22Rv1 (cell line): ENCODE results near the gene LRBA.

Source experiments
- ZFX ChIP-seq: fragments of 450-650 bp; IDR thresholded peaks from 2 replicates; pipeline ENCODE4 v1.6.1; 2017; ENCODE audit warnings: antibody characterized with exemption, borderline replicate concordance
- TF ChIP-seq, protein P1 (sequence below): fragments of 450-650 bp; IDR thresholded peaks from 2 replicates; pipeline ENCODE4 v1.5.1; 2017; ENCODE audit warnings: mild to moderate bottlenecking

DNA sequence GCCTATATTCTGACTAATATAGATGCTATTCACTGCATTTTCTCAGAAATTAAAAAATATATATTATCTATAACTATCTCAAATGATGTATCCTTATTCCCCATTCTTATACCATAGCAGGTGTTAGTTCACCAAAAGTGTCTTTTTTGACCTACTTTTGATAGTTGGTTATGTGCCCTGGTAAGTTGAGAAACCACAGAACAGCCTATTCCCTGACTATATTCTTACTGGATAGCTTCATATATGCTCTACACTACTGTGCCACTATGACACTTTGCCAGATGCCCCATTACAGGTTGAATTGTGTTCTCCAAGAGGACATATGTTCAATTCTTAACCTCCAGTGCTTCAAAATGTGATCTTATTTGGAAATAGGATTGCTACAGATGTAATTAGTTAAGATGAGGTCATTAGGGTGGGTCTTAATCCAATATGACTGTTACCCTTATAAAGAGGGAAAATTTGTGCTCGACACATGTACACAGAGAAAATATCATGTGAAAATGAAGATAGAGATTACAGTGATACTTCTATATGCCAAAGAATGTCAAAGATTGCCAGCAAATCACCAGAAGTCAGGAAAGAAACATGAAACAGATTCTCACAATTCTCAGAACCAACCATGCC is 76.1 kb downstream of the LRBA start:
- TF ChIP-seq, protein P1, sequence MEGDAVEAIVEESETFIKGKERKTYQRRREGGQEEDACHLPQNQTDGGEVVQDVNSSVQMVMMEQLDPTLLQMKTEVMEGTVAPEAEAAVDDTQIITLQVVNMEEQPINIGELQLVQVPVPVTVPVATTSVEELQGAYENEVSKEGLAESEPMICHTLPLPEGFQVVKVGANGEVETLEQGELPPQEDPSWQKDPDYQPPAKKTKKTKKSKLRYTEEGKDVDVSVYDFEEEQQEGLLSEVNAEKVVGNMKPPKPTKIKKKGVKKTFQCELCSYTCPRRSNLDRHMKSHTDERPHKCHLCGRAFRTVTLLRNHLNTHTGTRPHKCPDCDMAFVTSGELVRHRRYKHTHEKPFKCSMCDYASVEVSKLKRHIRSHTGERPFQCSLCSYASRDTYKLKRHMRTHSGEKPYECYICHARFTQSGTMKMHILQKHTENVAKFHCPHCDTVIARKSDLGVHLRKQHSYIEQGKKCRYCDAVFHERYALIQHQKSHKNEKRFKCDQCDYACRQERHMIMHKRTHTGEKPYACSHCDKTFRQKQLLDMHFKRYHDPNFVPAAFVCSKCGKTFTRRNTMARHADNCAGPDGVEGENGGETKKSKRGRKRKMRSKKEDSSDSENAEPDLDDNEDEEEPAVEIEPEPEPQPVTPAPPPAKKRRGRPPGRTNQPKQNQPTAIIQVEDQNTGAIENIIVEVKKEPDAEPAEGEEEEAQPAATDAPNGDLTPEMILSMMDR = no peak
- TF ChIP-seq ZFX = no peak
